SK-N-MC (cell line): ENCODE results near the gene GLT6D1.

ENCODE experiments used
- EZH2 ChIP-seq: fragments of 200-600 bp; sonication (generic); IDR thresholded peaks from one replicate; pipeline ENCODE4 v1.6.1; 2017; ENCODE audit warnings: antibody characterized with exemption
- POLR2AphosphoS5 ChIP-seq: IDR thresholded peaks from 2 replicates; pipeline ENCODE4 v1.6.1; 2012; ENCODE audit warnings: mild to moderate bottlenecking, low read depth, low read length, borderline replicate concordance

DNA sequence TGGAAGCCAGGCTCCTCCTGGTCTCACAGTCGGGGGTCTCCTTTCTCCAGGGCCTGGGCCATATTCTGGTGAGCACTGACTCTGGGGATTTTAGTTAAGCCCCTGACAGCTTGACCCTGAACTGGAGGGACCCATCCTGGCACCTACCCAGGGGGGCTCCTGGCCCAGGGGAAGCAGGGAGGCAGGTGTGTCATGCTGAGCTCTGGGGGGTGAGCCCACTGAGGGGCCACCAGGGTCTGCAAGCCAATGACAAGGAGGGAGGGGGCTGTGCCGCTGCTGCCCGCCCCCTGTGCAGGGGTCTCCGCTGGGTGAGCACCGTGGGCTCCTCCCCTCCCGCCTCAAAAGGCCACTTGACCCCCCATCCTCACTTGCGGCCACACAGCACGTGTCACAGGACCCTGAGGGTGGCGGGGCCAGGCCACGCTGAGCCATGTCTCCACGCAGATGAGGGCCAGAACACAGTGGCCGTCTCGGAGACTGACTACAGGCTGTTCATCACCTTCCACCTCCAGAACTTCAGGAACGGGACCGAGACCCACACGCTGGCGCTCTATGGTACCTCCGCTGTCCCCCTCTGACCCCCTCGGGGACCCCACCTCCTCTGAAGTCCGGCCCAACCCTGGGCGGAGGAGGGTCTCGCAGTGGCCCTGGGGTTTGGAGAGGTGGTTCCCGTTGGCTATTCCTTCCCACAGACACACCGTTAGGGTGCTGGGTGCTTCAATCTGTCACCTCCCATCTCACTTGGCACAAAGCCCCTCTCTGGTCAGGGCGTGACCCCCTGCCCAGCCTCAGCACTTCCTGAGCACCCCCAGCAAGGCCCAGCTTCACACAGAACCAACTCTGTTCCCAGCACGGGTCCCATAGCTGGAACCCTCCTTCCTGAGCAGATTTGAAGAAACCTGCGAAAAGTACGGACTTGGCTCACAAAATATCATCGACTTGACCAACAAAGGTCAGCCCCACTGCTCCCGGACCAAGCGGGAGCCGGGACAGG is 25.8 kb upstream of the GLT6D1 start:
- TF ChIP-seq EZH2 = no peak
- TF ChIP-seq POLR2AphosphoS5 = no peak
